Lower leg skin (tissue), 4 donors: ENCODE results near the gene C22orf42. TPM values are rescaled to one million over a fixed set of nuclear protein-coding genes. Genes with fewer than 3 reads are reported as not detected.

Experiments used
- DNase-seq, 2 donors: peaks; one replicate each; pipeline ENCODE4 v3.0.0-alpha.2; 2019; ENCODE audit warnings: low spot score in 2 of 2
- H3K4me3 ChIP-seq: fragments of 200-600 bp; sonication (generic); 2 replicates; pipeline ENCODE4 v1.5.1; 2017; ENCODE audit warnings: mild to moderate bottlenecking, low read depth; ENCODE audit not compliant: poor library complexity, severe bottlenecking
- CTCF ChIP-seq, 3 donors: fragments of 450-650 bp; IDR thresholded peaks; one replicate each; pipeline ENCODE4 v1.5.1; 2016; ENCODE audit warnings: antibody characterized with exemption in 3 of 3, mild to moderate bottlenecking in 3 of 3, moderate library complexity in 2 of 3
- POLR2A ChIP-seq, 2 donors: fragments of 450-650 bp; IDR thresholded peaks; one replicate each; pipeline ENCODE4 v1.6.1; 2016 to 2017; ENCODE audit warnings: antibody characterized with exemption in 2 of 2, mild to moderate bottlenecking in 1 of 2, moderate library complexity in 1 of 2
- WGBS, 2 donors: methylation state at CpG; one replicate each; pipeline ENCODE4 v1.1.5; 2018; 5-methylcytosine and 5-hydroxymethylcytosine counted together
- intact Hi-C: fragments of 100-400 bp; cut with DNase I; formaldehyde crosslinking; loops from one replicate; pipeline ENCODE4 v1.15.0; 2023; ENCODE audit warnings: low total_unique reads
- total RNA-seq, 4 donors: library from RNA; depleted of rRNA; stranded (reverse); fragments of >200 nt; gene quantifications; one replicate each; pipeline ENCODE4 v1.1.0, GENCODE V29; 2016

Gene C22orf42
- total RNA-seq, 4 donors from 2014 or later, result not detected

- DNase-seq, result no peak
- intact Hi-C loops, result no loop called here
- H3K4me3 ChIP-seq, result no peak overlapping the region
- WGBS, 2 donors, result 80% methylated on average over 3 of the region's 3 CpGs
- TF ChIP-seq POLR2A (IDR thresholded peaks at IDR 0.05) (no peak), CTCF (IDR thresholded peaks at IDR 0.05) (no peak)
Observed at GRCh38 chr22:32183625-32184024, 24.5 kb upstream of the C22orf42 start.

GRCh38 chr22:32181043-32181442 lies 21.9 kb upstream of the C22orf42 start:
- DNase-seq, result no peak
- H3K4me3 ChIP-seq, result no peak overlapping the region
- no peak for TF ChIP-seq POLR2A (IDR thresholded peaks at IDR 0.05)
- no peak for TF ChIP-seq CTCF (IDR thresholded peaks at IDR 0.05)
- 80 to 85% methylated on average over 6 of the region's 6 CpGs for WGBS, 2 donors
- intact Hi-C loops, result no loop called here

- TF ChIP-seq POLR2A (IDR thresholded peaks at IDR 0.05) (no peak), CTCF (IDR thresholded peaks at IDR 0.05) (no peak)
- no peak for DNase-seq
- H3K4me3 ChIP-seq, result no peak overlapping the region
- intact Hi-C loops, result no loop called here
- WGBS, 2 donors, result 85 to 91% methylated on average over 8 of the region's 8 CpGs
Observed at GRCh38 chr22:32177221-32177765, 18.2 kb upstream of the C22orf42 start.

GRCh38 chr22:32175683-32176644 lies 16.9 kb upstream of the C22orf42 start:
- 8 to 13% methylated on average over 36 to 60 of the region's 73 CpGs for WGBS, 2 donors
- DNase-seq, result no peak
- H3K4me3 ChIP-seq, result no peak overlapping the region
- intact Hi-C loops, result no loop called here
- TF ChIP-seq POLR2A (IDR thresholded peaks at IDR 0.05) (no peak), CTCF (IDR thresholded peaks at IDR 0.05) (no peak)

GRCh38 chr22:32175115-32175514 lies 16.0 kb upstream of the C22orf42 start:
- no peak for DNase-seq
- TF ChIP-seq POLR2A (IDR thresholded peaks at IDR 0.05) (no peak), CTCF (IDR thresholded peaks at IDR 0.05) (no peak)
- no peak overlapping the region for H3K4me3 ChIP-seq
- 58 to 80% methylated on average over 11 of the region's 11 CpGs for WGBS, 2 donors
- intact Hi-C loops, result no loop called here
